Gastroesophageal sphincter (tissue), 4 donors: ENCODE measurements around the gene PIGW. TPM values are rescaled to one million over a fixed set of nuclear protein-coding genes. Genes with fewer than 3 reads are reported as not detected.
"Not testable (repeated sequence)": the region's sequence is repeated elsewhere in the genome, so short reads cannot be mapped to it uniquely, and the experiment has no call there.

Source experiments
- ATAC-seq: fragments of 150-250 bp; one replicate; pipeline ENCODE4 v1.9.1; 2016; ENCODE audit warnings: mild to moderate bottlenecking, moderate library complexity
- H3K27ac ChIP-seq, 4 donors: fragments of 200-600 bp; sonication (generic) in 3 of 4; 1 replicate in 3 of 4; 2 replicates in 1 of 4; pipeline ENCODE4 v1.5.1; 2016 to 2019
- H3K27me3 ChIP-seq: fragments of 200-600 bp; sonication (generic); one replicate; pipeline ENCODE4 v1.5.1; 2019
- H3K36me3 ChIP-seq, 2 donors: fragments of 200-600 bp; sonication (generic); one replicate each; pipeline ENCODE4 v1.5.1; 2019; ENCODE audit warnings: control low read depth in 1 of 2
- H3K4me1 ChIP-seq, 3 donors: fragments of 200-600 bp; sonication (generic); 1 replicate in 2 of 3; 2 replicates in 1 of 3; pipeline ENCODE4 v1.5.1; 2016 to 2019; ENCODE audit warnings: control low read depth in 2 of 3
- H3K4me3 ChIP-seq, 2 donors: fragments of 200-600 bp; sonication (generic); one replicate each; pipeline ENCODE4 v1.5.1; 2019; ENCODE audit warnings: mild to moderate bottlenecking in 1 of 2, moderate library complexity in 1 of 2
- H3K9me3 ChIP-seq, 3 donors: fragments of 200-600 bp; sonication (generic); one replicate each; pipeline ENCODE4 v1.5.1; 2017 to 2019; ENCODE audit warnings: control low read depth in 2 of 3
- CTCF ChIP-seq, 4 experiments: fragments of 200-600 bp in 2 of 4; fragments of 450-650 bp in 2 of 4; sonication (generic) in 1 of 4; IDR thresholded peaks; one replicate each; pipeline ENCODE4 v1.5.1; 2017 to 2019; ENCODE audit warnings: antibody characterized with exemption in 4 of 4, mild to moderate bottlenecking in 2 of 4, moderate library complexity in 2 of 4
- EP300 ChIP-seq: sonication (generic); formaldehyde crosslinking; IDR thresholded peaks from one replicate; pipeline ENCODE4 v1.6.1; 2017; ENCODE audit warnings: antibody characterized with exemption, mild to moderate bottlenecking
- POLR2A ChIP-seq, 2 donors: fragments of 450-650 bp; IDR thresholded peaks; one replicate each; pipeline ENCODE4 v1.6.1; 2017; ENCODE audit warnings: antibody characterized with exemption in 2 of 2, mild to moderate bottlenecking in 2 of 2, moderate library complexity in 1 of 2
- POLR2AphosphoS5 ChIP-seq: sonication (generic); formaldehyde crosslinking; IDR thresholded peaks from one replicate; pipeline ENCODE4 v1.6.1; 2017; ENCODE audit warnings: antibody characterized with exemption
- WGBS, 2 donors: methylation state at CpG; one replicate each; pipeline ENCODE4 v1.1.5; 2018; ENCODE audit warnings: low coverage in 1 of 2; 5-methylcytosine and 5-hydroxymethylcytosine counted together
- total RNA-seq, 4 donors: library from RNA; depleted of rRNA; stranded (reverse); fragments of >200 nt; gene quantifications; one replicate each; pipeline ENCODE4 v1.1.0, GENCODE V29; 2016

PIGW gene
- total RNA-seq, 4 donors from 2014 or later, result 3.3 to 5.3 (median 4.4) TPM

- TF ChIP-seq POLR2A (IDR thresholded peaks at IDR 0.05) (no peak), EP300 (no peak), CTCF (IDR thresholded peaks at IDR 0.05) (no peak), POLR2AphosphoS5 (no peak)
- WGBS, 2 donors, result 92% methylated on average over 6 of the region's 6 CpGs; no CpG with 5 or more reads in 1 of the 2 donors
- peaks cover 0 to 95% of the 10 kb centered on the region in 2 donors for H3K36me3 ChIP-seq
Observed at GRCh38 chr17:36507266-36507665, 27.5 kb upstream of the PIGW start.

GRCh38 chr17:36508439-36508838 is 26.3 kb upstream of the PIGW start:
- H3K27ac ChIP-seq, H3K9me3 ChIP-seq, ATAC-seq, H3K4me1 ChIP-seq, H3K27me3 ChIP-seq, H3K4me3 ChIP-seq: not testable (repeated sequence)
- WGBS, 2 donors, result 92 to 100% methylated on average over 2 of the region's 2 CpGs
- peaks cover 0 to 94% of the 10 kb centered on the region in 2 donors for H3K36me3 ChIP-seq

More at GRCh38 chr17:36507266-36507665, 27.5 kb upstream of the PIGW start:
- Histone ChIP-seq H3K27me3 (no peaks in the 10 kb centered on the region), H3K4me1 (no peaks in the 10 kb centered on the region), H3K9me3 (no peaks in the 10 kb centered on the region), H3K4me3 (no peak overlapping the region), H3K27ac (no peak overlapping the region)
- no peak for ATAC-seq

- Histone ChIP-seq H3K36me3 (peaks cover 0 to 93% of the 10 kb centered on the region in 2 donors), H3K9me3 (no peaks in the 10 kb centered on the region), H3K27me3 (no peaks in the 10 kb centered on the region), H3K4me1 (no peaks in the 10 kb centered on the region), H3K27ac (no peak overlapping the region), H3K4me3 (no peak overlapping the region)
- no peak for TF ChIP-seq EP300
- TF ChIP-seq CTCF (IDR thresholded peaks at IDR 0.05), result no peak
- TF ChIP-seq POLR2A (IDR thresholded peaks at IDR 0.05), result no peak
- TF ChIP-seq POLR2AphosphoS5, result no peak
- WGBS, 2 donors, result 92 to 93% methylated on average over 4 to 6 of the region's 9 CpGs
- ATAC-seq, result no peak
Observed at GRCh38 chr17:36509272-36509985, 25.4 kb upstream of the PIGW start.

GRCh38 chr17:36510636-36511035 is 24.2 kb upstream of the PIGW start:
- ATAC-seq, result no peak
- Histone ChIP-seq H3K4me1 (no peaks in the 10 kb centered on the region), H3K4me3 (no peak overlapping the region), H3K9me3 (no peaks in the 10 kb centered on the region), H3K27me3 (no peaks in the 10 kb centered on the region), H3K36me3 (peaks cover 0 to 93% of the 10 kb centered on the region in 2 donors), H3K27ac (no peak overlapping the region)
- no CpG with 5 or more reads among the region's 14 CpGs for WGBS, 2 donors
- TF ChIP-seq POLR2A (IDR thresholded peaks at IDR 0.05), result no peak
- TF ChIP-seq CTCF (IDR thresholded peaks at IDR 0.05), result no peak
- TF ChIP-seq EP300, result no peak
- TF ChIP-seq POLR2AphosphoS5, result no peak

GRCh38 chr17:36511216-36511615 is 23.6 kb upstream of the PIGW start:
- Histone ChIP-seq H3K27me3 (no peaks in the 10 kb centered on the region), H3K36me3 (peaks cover 0 to 93% of the 10 kb centered on the region in 2 donors), H3K4me1 (no peaks in the 10 kb centered on the region), H3K4me3 (no peak overlapping the region), H3K27ac (no peak overlapping the region), H3K9me3 (no peaks in the 10 kb centered on the region)
- no peak for ATAC-seq
- WGBS, 2 donors, result 100% methylated on average over 4 of the region's 6 CpGs; no CpG with 5 or more reads in 1 of the 2 donors
- TF ChIP-seq CTCF (IDR thresholded peaks at IDR 0.05), result no peak
- no peak for TF ChIP-seq POLR2A (IDR thresholded peaks at IDR 0.05)
- no peak for TF ChIP-seq EP300
- no peak for TF ChIP-seq POLR2AphosphoS5
